PC-3 (cell line): ENCODE results near the gene ORMDL3. TPM values are rescaled to one million over a fixed set of nuclear protein-coding genes. Genes with fewer than 3 reads are reported as not detected.

ENCODE experiments used
- ATAC-seq: fragments of 200-7000 bp; cut with Tn5 transposase; 2 replicates; pipeline ENCODE4 v1.9.1; 2020; ENCODE audit warnings: mild to moderate bottlenecking, moderate library complexity
- BruUV-seq: library from RNA; stranded (reverse); fragments of 400-500 nt; replicated peaks from 2 replicates; lab custom pipeline; 2021; lab: Mats Ljungman, UMichigan
- CTCF ChIA-PET: fragments of 300-600 bp; sonication (Branson Sonifier 250); formaldehyde crosslinking; loops from one replicate; lab custom pipeline; 2022; ENCODE audit warnings: antibody characterized with exemption; lab: Charles Lee
- POLR2A ChIA-PET: fragments of 300-600 bp; sonication (Branson Sonifier 250); formaldehyde crosslinking; loops from one replicate; lab custom pipeline; 2022; ENCODE audit warnings: antibody characterized with exemption; ENCODE audit not compliant: unreplicated experiment; lab: Charles Lee
- DNase-seq: peaks from one replicate; pipeline ENCODE4 v3.0.0-alpha.2; 2015
- H2AFZ ChIP-seq: fragments of 300-600 bp; sonication (generic); 2 replicates; pipeline ENCODE4 v1.6.0; 2016; ENCODE audit warnings: antibody characterized with exemption, low read length
- H3F3A ChIP-seq: fragments of 300-600 bp; sonication (generic); one replicate; pipeline ENCODE4 v1.6.0; 2017; ENCODE audit warnings: antibody characterized with exemption, low read length, control low read depth, mild to moderate bottlenecking; ENCODE audit not compliant: unreplicated experiment
- H3K27ac ChIP-seq: fragments of 300-600 bp; sonication (generic); 2 replicates; pipeline ENCODE4 v1.5.1; 2016; ENCODE audit warnings: mild to moderate bottlenecking, low read length
- H3K27me3 ChIP-seq: fragments of 300-600 bp; sonication (generic); 2 replicates; pipeline ENCODE4 v1.6.1; 2016; ENCODE audit warnings: low read length, mixed read lengths
- H3K36me3 ChIP-seq: fragments of 300-600 bp; sonication (generic); 2 replicates; pipeline ENCODE4 v1.6.1; 2016; ENCODE audit warnings: low read depth, mixed run types, low read length, mixed read lengths
- H3K4me1 ChIP-seq: fragments of 300-600 bp; sonication (generic); 2 replicates; pipeline ENCODE4 v1.5.1; 2016; ENCODE audit warnings: low read length; ENCODE audit not compliant: insufficient read depth
- H3K4me2 ChIP-seq: fragments of 300-600 bp; sonication (generic); 2 replicates; pipeline ENCODE4 v1.6.0; 2016; ENCODE audit warnings: low read length
- H3K4me3 ChIP-seq: fragments of 300-600 bp; sonication (generic); 2 replicates; pipeline ENCODE4 v1.5.1; 2016; ENCODE audit warnings: mild to moderate bottlenecking, low read length, mixed read lengths
- H3K79me2 ChIP-seq: fragments of 300-600 bp; sonication (generic); 2 replicates; pipeline ENCODE4 v1.6.1; 2017; ENCODE audit warnings: low read length, mixed read lengths
- H3K9ac ChIP-seq: fragments of 300-600 bp; sonication (generic); 2 replicates; pipeline ENCODE4 v1.6.0; 2016; ENCODE audit warnings: mild to moderate bottlenecking, low read length
- H3K9me2 ChIP-seq: fragments of 300-600 bp; sonication (generic); replicated peaks from 2 replicates; pipeline ENCODE4 v1.6.1; 2016; ENCODE audit warnings: mixed run types, low read length, mixed read lengths
- H3K9me3 ChIP-seq: fragments of 300-600 bp; sonication (generic); 2 replicates; pipeline ENCODE4 v1.6.1; 2016; ENCODE audit warnings: low read length, mixed read lengths
- H4K20me1 ChIP-seq: fragments of 300-600 bp; sonication (generic); 2 replicates; pipeline ENCODE4 v1.6.1; 2016; ENCODE audit warnings: low read length, mixed read lengths
- EZH2 ChIP-seq: fragments of 300-600 bp; sonication (generic); IDR thresholded peaks from one replicate; pipeline ENCODE4 v1.6.1; 2017; ENCODE audit warnings: antibody characterized with exemption, mild to moderate bottlenecking, low read length; ENCODE audit not compliant: unreplicated experiment
- EZH2phosphoT487 ChIP-seq: fragments of 300-600 bp; sonication (generic); IDR thresholded peaks from 2 replicates; pipeline ENCODE4 v1.6.1; 2018; ENCODE audit warnings: mild to moderate bottlenecking, antibody characterized with exemption, low read length, borderline replicate concordance
- intact Hi-C: fragments of 100-400 bp; cut with micrococcal nuclease; formaldehyde crosslinking; loops from 2 replicates; pipeline ENCODE4 v1.9.0; 2023
- total RNA-seq: library from RNA; depleted of rRNA; stranded (reverse); fragments of >200 nt; gene quantifications from 2 replicates; pipeline ENCODE4 v1.2.3, GENCODE V29; 2014
- TF ChIP-seq, protein P1 (sequence below): fragments of 300-600 bp; sonication (generic); conservative IDR thresholded peaks from 2 replicates; pipeline ENCODE4 v1.5.1; 2017; ENCODE audit warnings: antibody characterized with exemption, low read depth, mild to moderate bottlenecking, low read length

The ORMDL3 gene
- total RNA-seq, 1 experiment from 2014 or later = 27.4 TPM

DNA sequence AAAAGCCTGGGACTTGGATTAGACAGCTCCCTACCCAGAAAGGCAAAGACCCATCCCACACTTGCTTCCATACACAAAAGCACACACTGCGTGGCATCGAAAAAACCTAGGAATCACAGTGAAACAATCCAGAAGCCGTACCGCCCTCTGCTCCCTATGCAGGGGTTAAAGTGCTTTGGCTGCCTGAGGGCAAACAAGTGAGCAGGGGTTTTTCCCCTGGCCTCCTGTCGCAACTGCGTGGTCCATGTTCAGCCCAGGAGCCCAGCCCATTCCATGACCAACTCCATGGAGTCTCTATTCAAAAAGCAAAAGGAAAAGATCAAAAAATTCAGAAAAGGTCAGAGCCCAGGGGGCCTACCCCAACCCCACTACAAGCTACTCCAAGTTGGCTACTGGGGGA lies 5.4 kb downstream of the ORMDL3 start:
- no peak for ATAC-seq
- Histone ChIP-seq H3K9ac (no peak overlapping the region), H3K36me3 (no peaks in the 10 kb centered on the region; the same call in 1 of the 2 replicates), H3K4me1 (peaks cover 19% of the 10 kb centered on the region), H4K20me1 (no peaks in the 10 kb centered on the region), H3F3A (no peaks in the 10 kb centered on the region), H3K27ac (no peak overlapping the region), H3K4me2 (no peak overlapping the region), H3K27me3 (no peaks in the 10 kb centered on the region), H3K9me2 (no peaks in the 10 kb centered on the region), H3K4me3 (no peak overlapping the region), H2AFZ (no peak overlapping the region), H3K9me3 (no peaks in the 10 kb centered on the region), H3K79me2 (peaks cover 22% of the 10 kb centered on the region)
- intact Hi-C loops = no loop called here
- TF ChIP-seq EZH2 = no peak
- DNase-seq = no peak
- POLR2A ChIA-PET = no interaction called here
- CTCF ChIA-PET = no interaction called here
- no TSS peak for BruUV-seq

DNA sequence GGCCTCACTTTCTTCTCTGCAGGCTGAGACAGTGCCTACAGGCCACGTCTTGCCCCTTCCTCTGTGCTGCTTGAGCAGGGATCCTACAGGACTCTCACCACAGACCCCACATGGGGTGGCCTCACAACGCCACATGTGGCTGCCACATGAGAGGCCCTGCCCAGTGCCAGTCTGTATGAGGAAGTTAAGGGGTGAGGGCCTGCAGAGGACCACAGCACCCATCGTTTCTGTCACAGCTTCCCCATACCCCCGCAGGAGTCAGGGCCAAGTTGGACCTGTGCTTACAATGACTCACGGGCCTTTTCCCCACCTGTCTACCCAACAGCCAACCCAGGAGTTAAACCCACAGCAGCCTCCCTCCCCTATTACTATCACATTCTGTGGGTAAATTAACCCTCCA lies 6.1 kb downstream of the ORMDL3 start:
- TSS peak; percentile 50 for BruUV-seq
- Histone ChIP-seq H3K4me2 (no peak overlapping the region), H3K4me3 (no peak overlapping the region), H2AFZ (no peak overlapping the region), H3F3A (no peaks in the 10 kb centered on the region), H3K9me2 (no peaks in the 10 kb centered on the region), H3K27me3 (no peaks in the 10 kb centered on the region), H3K4me1 (peaks cover 14% of the 10 kb centered on the region), H4K20me1 (no peaks in the 10 kb centered on the region), H3K27ac (no peak overlapping the region), H3K9ac (no peak overlapping the region), H3K36me3 (no peaks in the 10 kb centered on the region; the same call in 1 of the 2 replicates), H3K79me2 (peaks cover 15% of the 10 kb centered on the region), H3K9me3 (no peaks in the 10 kb centered on the region)
- no peak for DNase-seq
- ChIA-PET POLR2A (no interaction called here), CTCF (no interaction called here)
- TF ChIP-seq EZH2phosphoT487 (no peak), EZH2 (no peak)
- TF ChIP-seq, protein P1, sequence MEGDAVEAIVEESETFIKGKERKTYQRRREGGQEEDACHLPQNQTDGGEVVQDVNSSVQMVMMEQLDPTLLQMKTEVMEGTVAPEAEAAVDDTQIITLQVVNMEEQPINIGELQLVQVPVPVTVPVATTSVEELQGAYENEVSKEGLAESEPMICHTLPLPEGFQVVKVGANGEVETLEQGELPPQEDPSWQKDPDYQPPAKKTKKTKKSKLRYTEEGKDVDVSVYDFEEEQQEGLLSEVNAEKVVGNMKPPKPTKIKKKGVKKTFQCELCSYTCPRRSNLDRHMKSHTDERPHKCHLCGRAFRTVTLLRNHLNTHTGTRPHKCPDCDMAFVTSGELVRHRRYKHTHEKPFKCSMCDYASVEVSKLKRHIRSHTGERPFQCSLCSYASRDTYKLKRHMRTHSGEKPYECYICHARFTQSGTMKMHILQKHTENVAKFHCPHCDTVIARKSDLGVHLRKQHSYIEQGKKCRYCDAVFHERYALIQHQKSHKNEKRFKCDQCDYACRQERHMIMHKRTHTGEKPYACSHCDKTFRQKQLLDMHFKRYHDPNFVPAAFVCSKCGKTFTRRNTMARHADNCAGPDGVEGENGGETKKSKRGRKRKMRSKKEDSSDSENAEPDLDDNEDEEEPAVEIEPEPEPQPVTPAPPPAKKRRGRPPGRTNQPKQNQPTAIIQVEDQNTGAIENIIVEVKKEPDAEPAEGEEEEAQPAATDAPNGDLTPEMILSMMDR = no peak
- no peak for ATAC-seq
- intact Hi-C loops = no loop called here

DNA sequence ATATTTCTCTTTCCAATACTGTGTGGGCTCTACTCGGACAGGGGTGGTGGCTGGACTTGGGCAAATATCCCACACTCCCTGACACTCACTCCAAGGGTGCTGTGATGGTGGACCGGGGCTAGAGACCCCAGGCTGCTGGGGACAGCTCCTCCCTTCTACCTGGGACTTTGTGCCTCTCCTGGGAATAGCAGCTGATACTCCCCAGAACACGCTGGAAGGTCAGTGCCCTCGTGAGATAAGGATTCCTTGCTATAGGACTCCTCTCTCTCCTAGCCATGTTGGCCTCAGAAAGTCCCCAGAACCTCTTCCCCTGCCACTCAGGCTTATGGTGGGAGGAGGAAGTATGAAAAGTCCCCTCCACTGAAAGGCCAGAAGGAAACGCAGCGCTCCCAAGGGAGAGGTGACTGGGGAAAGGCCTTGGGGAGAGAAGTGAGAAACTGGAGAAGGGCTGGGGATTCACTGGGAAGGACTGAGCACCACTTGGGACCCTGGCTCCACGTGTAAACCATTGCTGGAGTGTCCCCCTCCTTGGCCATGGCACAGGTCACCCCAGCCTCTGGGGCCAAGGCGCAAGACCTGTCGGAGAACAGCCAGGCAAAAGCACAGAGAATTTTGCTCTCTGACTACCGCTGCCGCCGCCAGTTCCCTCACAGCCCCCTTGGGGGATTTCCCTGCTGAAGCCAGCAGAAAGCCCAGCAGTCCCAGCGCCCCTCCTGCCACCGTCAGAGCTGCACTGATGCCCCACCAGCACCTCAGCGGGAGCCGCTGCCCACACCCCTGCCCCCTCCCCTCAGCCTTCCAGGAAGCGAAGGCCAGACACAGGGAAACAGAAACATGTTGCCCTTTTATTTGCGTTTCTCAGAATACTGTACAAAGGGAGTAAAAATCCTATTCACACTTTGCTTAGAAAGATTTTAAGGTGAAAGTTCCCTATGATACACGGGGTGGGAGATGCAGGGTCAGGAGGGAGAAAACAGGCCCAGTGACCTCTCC lies 6.9 kb downstream of the ORMDL3 start:
- H3K27me3 ChIP-seq = no peaks in the 10 kb centered on the region
- no peak overlapping the region for H3K4me2 ChIP-seq
- no peaks in the 10 kb centered on the region for H4K20me1 ChIP-seq
- H3K27ac ChIP-seq = no peak overlapping the region
- peaks cover 12% of the 10 kb centered on the region for H3K4me1 ChIP-seq
- TF ChIP-seq EZH2 (no peak), EZH2phosphoT487 (no peak)
- TF ChIP-seq, protein P1 = no peak
- peaks cover 7% of the 10 kb centered on the region for H3K79me2 ChIP-seq
- H3K9me2 ChIP-seq = no peaks in the 10 kb centered on the region
- no peak for ATAC-seq
- H3K9me3 ChIP-seq = no peaks in the 10 kb centered on the region
- intact Hi-C loops = no loop called here
- H2AFZ ChIP-seq = no peak overlapping the region
- CTCF ChIA-PET = no interaction called here
- DNase-seq = no peak
- H3K36me3 ChIP-seq = no peaks in the 10 kb centered on the region; the same call in 1 of the 2 replicates
- BruUV-seq = no TSS peak
- no peak overlapping the region for H3K4me3 ChIP-seq
- no peaks in the 10 kb centered on the region for H3F3A ChIP-seq
- POLR2A ChIA-PET = no interaction called here
- no peak overlapping the region for H3K9ac ChIP-seq
